ENCODE results near the gene RAB25. TPM values are rescaled to one million over a fixed set of nuclear protein-coding genes. Genes with fewer than 3 reads are reported as not detected.

Gene RAB25
- total and polyA plus RNA-seq, 2 of the 13 experiments (the other 11 are each of a cell fraction or from before 2014, with no cell fraction given): 0.20 to 0.22 TPM

DNA sequence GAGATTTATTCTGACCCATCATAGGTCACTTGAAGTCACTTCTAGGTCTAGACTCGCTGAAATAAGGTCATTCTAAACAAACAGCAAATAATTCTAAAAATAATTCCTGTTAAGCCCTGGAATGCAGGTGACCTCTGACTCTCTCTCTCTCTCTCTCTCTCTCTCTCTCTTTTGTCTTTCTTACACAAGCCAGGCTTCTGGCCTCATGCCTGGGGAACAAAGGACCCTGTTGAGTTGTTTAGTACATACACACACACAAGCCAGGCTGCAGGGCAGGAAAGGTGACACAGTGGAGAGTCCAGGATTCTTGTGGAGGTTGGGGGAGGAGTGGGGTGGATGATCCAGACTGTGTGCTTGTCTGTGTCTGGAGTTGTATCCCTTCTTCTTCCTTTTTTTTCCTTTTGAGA, 25.3 kb downstream of the RAB25 start (continued):
- peak in 1 of 2 experiments; percentile 52; a peak in 2 of 4 replicates for TF ChIP-seq POLR2A (IDR thresholded peaks at IDR 0.05; ENCODE audit: insufficient read depth in 1 of 2, low read depth in 2 of 2, low read length in 2 of 2)
- TF ChIP-seq, protein P1, sequence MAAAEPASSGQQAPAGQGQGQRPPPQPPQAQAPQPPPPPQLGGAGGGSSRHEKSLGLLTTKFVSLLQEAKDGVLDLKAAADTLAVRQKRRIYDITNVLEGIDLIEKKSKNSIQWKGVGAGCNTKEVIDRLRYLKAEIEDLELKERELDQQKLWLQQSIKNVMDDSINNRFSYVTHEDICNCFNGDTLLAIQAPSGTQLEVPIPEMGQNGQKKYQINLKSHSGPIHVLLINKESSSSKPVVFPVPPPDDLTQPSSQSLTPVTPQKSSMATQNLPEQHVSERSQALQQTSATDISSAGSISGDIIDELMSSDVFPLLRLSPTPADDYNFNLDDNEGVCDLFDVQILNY (CRISPR knock-in tag; conservative IDR thresholded peaks at IDR 0.05): no peak
- TF ChIP-seq, protein P2, sequence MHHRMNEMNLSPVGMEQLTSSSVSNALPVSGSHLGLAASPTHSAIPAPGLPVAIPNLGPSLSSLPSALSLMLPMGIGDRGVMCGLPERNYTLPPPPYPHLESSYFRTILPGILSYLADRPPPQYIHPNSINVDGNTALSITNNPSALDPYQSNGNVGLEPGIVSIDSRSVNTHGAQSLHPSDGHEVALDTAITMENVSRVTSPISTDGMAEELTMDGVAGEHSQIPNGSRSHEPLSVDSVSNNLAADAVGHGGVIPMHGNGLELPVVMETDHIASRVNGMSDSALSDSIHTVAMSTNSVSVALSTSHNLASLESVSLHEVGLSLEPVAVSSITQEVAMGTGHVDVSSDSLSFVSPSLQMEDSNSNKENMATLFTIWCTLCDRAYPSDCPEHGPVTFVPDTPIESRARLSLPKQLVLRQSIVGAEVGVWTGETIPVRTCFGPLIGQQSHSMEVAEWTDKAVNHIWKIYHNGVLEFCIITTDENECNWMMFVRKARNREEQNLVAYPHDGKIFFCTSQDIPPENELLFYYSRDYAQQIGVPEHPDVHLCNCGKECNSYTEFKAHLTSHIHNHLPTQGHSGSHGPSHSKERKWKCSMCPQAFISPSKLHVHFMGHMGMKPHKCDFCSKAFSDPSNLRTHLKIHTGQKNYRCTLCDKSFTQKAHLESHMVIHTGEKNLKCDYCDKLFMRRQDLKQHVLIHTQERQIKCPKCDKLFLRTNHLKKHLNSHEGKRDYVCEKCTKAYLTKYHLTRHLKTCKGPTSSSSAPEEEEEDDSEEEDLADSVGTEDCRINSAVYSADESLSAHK (CRISPR knock-in tag; IDR thresholded peaks at IDR 0.05; ENCODE audit: borderline replicate concordance): no peak
- TF ChIP-seq, protein P3, sequence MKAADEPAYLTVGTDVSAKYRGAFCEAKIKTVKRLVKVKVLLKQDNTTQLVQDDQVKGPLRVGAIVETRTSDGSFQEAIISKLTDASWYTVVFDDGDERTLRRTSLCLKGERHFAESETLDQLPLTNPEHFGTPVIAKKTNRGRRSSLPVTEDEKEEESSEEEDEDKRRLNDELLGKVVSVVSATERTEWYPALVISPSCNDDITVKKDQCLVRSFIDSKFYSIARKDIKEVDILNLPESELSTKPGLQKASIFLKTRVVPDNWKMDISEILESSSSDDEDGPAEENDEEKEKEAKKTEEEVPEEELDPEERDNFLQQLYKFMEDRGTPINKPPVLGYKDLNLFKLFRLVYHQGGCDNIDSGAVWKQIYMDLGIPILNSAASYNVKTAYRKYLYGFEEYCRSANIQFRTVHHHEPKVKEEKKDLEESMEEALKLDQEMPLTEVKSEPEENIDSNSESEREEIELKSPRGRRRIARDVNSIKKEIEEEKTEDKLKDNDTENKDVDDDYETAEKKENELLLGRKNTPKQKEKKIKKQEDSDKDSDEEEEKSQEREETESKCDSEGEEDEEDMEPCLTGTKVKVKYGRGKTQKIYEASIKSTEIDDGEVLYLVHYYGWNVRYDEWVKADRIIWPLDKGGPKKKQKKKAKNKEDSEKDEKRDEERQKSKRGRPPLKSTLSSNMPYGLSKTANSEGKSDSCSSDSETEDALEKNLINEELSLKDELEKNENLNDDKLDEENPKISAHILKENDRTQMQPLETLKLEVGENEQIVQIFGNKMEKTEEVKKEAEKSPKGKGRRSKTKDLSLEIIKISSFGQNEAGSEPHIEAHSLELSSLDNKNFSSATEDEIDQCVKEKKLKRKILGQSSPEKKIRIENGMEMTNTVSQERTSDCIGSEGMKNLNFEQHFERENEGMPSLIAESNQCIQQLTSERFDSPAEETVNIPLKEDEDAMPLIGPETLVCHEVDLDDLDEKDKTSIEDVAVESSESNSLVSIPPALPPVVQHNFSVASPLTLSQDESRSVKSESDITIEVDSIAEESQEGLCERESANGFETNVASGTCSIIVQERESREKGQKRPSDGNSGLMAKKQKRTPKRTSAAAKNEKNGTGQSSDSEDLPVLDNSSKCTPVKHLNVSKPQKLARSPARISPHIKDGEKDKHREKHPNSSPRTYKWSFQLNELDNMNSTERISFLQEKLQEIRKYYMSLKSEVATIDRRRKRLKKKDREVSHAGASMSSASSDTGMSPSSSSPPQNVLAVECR (CRISPR knock-in tag; IDR thresholded peaks at IDR 0.05; ENCODE audit: borderline replicate concordance): peak; percentile 75; the same call in 1 of the 2 replicates
- no peak for TF ChIP-seq PHF8 (CRISPR knock-in tag; IDR thresholded peaks at IDR 0.05)
- TF ChIP-seq KLF15 (CRISPR knock-in tag; IDR thresholded peaks at IDR 0.05; ENCODE audit: borderline replicate concordance): no peak
- peak; percentile 60; the same call in 1 of the 2 replicates for TF ChIP-seq KLF11 (CRISPR knock-in tag; IDR thresholded peaks at IDR 0.05)
- no peak for TF ChIP-seq ZNF773 (CRISPR knock-in tag; IDR thresholded peaks at IDR 0.05; ENCODE audit: borderline replicate concordance)
- TF ChIP-seq HNF4A (CRISPR knock-in tag; IDR thresholded peaks at IDR 0.05): peak; percentile 88
- TF ChIP-seq ZNF331 (CRISPR knock-in tag; IDR thresholded peaks at IDR 0.05): peak; percentile 87
- TF ChIP-seq RBM39 (IDR thresholded peaks at IDR 0.05; ENCODE audit: low read depth, low read length, poor library complexity, severe bottlenecking): no peak
- peak; percentile 95 for TF ChIP-seq ASH2L (IDR thresholded peaks at IDR 0.05; ENCODE audit: insufficient read length, low read depth, low read length)
- TF ChIP-seq SYNCRIP (IDR thresholded peaks at IDR 0.05; ENCODE audit: insufficient read depth, low read depth, low read length): no peak
- TF ChIP-seq, protein P4, sequence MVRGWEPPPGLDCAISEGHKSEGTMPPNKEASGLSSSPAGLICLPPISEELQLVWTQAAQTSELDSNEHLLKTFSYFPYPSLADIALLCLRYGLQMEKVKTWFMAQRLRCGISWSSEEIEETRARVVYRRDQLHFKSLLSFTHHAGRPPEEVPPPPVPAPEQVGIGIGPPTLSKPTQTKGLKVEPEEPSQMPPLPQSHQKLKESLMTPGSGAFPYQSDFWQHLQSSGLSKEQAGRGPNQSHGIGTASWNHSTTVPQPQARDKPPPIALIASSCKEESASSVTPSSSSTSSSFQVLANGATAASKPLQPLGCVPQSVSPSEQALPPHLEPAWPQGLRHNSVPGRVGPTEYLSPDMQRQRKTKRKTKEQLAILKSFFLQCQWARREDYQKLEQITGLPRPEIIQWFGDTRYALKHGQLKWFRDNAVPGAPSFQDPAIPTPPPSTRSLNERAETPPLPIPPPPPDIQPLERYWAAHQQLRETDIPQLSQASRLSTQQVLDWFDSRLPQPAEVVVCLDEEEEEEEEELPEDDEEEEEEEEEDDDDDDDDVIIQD (CRISPR knock-in tag; IDR thresholded peaks at IDR 0.05; ENCODE audit: low read depth): peak; percentile 48
- TF ChIP-seq GATAD2A (CRISPR knock-in tag; IDR thresholded peaks at IDR 0.05): peak; percentile 98
- TF ChIP-seq, protein P5, sequence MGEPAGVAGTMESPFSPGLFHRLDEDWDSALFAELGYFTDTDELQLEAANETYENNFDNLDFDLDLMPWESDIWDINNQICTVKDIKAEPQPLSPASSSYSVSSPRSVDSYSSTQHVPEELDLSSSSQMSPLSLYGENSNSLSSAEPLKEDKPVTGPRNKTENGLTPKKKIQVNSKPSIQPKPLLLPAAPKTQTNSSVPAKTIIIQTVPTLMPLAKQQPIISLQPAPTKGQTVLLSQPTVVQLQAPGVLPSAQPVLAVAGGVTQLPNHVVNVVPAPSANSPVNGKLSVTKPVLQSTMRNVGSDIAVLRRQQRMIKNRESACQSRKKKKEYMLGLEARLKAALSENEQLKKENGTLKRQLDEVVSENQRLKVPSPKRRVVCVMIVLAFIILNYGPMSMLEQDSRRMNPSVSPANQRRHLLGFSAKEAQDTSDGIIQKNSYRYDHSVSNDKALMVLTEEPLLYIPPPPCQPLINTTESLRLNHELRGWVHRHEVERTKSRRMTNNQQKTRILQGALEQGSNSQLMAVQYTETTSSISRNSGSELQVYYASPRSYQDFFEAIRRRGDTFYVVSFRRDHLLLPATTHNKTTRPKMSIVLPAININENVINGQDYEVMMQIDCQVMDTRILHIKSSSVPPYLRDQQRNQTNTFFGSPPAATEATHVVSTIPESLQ (CRISPR knock-in tag; conservative IDR thresholded peaks at IDR 0.05): no peak
- peak; percentile 94; the same call in 1 of the 2 replicates for TF ChIP-seq MBD4 (IDR thresholded peaks at IDR 0.05; ENCODE audit: borderline replicate concordance, low read length)
- TF ChIP-seq, protein P6, sequence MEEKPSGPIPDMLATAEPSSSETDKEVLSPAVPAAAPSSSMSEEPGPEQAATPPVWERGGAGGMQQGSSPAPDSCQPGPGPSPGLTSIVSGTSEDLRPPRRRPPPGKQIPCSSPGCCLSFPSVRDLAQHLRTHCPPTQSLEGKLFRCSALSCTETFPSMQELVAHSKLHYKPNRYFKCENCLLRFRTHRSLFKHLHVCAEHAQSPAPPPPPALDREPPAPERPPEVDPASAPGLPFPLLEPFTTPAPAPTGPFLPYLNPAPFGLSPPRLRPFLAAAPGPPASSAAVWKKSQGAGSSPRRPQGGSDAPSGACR (CRISPR knock-in tag; IDR thresholded peaks at IDR 0.05): peak; percentile 73; the same call in 1 of the 2 replicates
